Measurements from ENCODE around the gene ERH. TPM values are rescaled to one million over a fixed set of nuclear protein-coding genes. Genes with fewer than 3 reads are reported as not detected.

ERH gene
- total and polyA plus RNA-seq, 10 of the 15 experiments (the other 5 are each of a cell fraction or from before 2014, with no cell fraction given): 255 to 852 (median 382) TPM

- Histone ChIP-seq H3K79me2 (ENCODE audit: control insufficient read depth, insufficient read depth, low read length) (no peaks in the 10 kb centered on the region), H2AFZ (ENCODE audit: control insufficient read depth, low read depth, low read length) (peak overlapping the region; percentile 79), H3K4me2 (ENCODE audit: control insufficient read depth, insufficient read depth) (peak overlapping the region; percentile 97), H4K20me1 (ENCODE audit: control insufficient read depth, insufficient read depth) (no peaks in the 10 kb centered on the region), H3K36me3 (ENCODE audit: control insufficient read depth in 2 of 2, insufficient read depth in 2 of 2, low read length in 1 of 2) (no peaks in the 10 kb centered on the region), H3K27ac (ENCODE audit: control insufficient read depth, insufficient read depth) (peak overlapping the region; percentile 99), H3K9me3 (replicated peaks; ENCODE audit: control insufficient read depth, insufficient read depth, low read length) (no peaks in the 10 kb centered on the region), H3K4me3 (no peak overlapping the region; the same call in 1 of the 2 replicates), H3K4me1 (ENCODE audit: control insufficient read depth, insufficient read depth, low read length) (peaks cover 59% of the 10 kb centered on the region), H3K9ac (ENCODE audit: control insufficient read depth, insufficient read depth, low read length) (peak overlapping the region; percentile 85), H3K27me3 (replicated peaks in 1 of 2; ENCODE audit: control insufficient read depth in 2 of 2, insufficient read depth in 2 of 2, low read length in 1 of 2) (no peaks in the 10 kb centered on the region)
- ChIA-PET RAD21 (ENCODE audit: unreplicated experiment) (interaction anchor here (0.6 to 11.5 kb wide), 7 partner anchors 9 to 783 kb away, joined by 4 to 143 read pairs (median 6); partner anchors contain the start of genes ERH and SLC39A9), SMC1A (ENCODE audit: uncharacterized antibody, unreplicated experiment) (interaction anchor here (0.5 to 3.4 kb wide), 7 partner anchors 14 to 208 kb away, joined by 3 to 23 read pairs (median 5); partner anchors contain the start of genes ERH and SLC39A9), CTCF (interaction anchor here (0.9 to 1.5 kb wide), 5 partner anchors 29 to 98 kb away, joined by 3 to 6 read pairs (median 3); partner anchors contain the start of genes ERH and SLC39A9), POLR2A (interaction anchor here (0.6 to 9.1 kb wide), 5 partner anchors 9 to 46 kb away, joined by 3 to 100 read pairs (median 9); partner anchors contain the start of genes ERH and SLC39A9)
- DNase-seq (ENCODE audit: low read depth, low spot score) (no peak), FAIRE-seq (no peak), ATAC-seq (peak; percentile 43)
- intact Hi-C loops (cut with micrococcal nuclease; ENCODE audit: unreplicated experiment): loop anchor here (2.0 to 5.0 kb wide), 2 partner anchors 37 to 107 kb away; no protein-coding TSS in a partner anchor
- WGBS (ENCODE audit: insufficient coverage, insufficient replicate concordance, low lambda C conversion rate, missing lambda C conversion rate): 43% methylated on average over 6 of the region's 6 CpGs
- BruUV-seq (replicated peaks): no TSS peak
- in situ Hi-C loops (cut with MboI): no loop called here
- TF ChIP-seq GABPA (IDR thresholded peaks at IDR 0.05; ENCODE audit: low read depth): no peak
- no peak for TF ChIP-seq LARP7 (IDR thresholded peaks at IDR 0.05)
- peak; percentile 26; the same call in 1 of the 2 replicates for TF ChIP-seq IKZF1 (conservative IDR thresholded peaks at IDR 0.05)
- no peak for TF ChIP-seq ZNF217 (IDR thresholded peaks at IDR 0.05)
- TF ChIP-seq, protein P1, sequence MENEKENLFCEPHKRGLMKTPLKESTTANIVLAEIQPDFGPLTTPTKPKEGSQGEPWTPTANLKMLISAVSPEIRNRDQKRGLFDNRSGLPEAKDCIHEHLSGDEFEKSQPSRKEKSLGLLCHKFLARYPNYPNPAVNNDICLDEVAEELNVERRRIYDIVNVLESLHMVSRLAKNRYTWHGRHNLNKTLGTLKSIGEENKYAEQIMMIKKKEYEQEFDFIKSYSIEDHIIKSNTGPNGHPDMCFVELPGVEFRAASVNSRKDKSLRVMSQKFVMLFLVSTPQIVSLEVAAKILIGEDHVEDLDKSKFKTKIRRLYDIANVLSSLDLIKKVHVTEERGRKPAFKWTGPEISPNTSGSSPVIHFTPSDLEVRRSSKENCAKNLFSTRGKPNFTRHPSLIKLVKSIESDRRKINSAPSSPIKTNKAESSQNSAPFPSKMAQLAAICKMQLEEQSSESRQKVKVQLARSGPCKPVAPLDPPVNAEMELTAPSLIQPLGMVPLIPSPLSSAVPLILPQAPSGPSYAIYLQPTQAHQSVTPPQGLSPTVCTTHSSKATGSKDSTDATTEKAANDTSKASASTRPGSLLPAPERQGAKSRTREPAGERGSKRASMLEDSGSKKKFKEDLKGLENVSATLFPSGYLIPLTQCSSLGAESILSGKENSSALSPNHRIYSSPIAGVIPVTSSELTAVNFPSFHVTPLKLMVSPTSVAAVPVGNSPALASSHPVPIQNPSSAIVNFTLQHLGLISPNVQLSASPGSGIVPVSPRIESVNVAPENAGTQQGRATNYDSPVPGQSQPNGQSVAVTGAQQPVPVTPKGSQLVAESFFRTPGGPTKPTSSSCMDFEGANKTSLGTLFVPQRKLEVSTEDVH (IDR thresholded peaks at IDR 0.05; ENCODE audit: low read depth, partially characterized antibody): no peak
- no peak for TF ChIP-seq KAT2A (conservative IDR thresholded peaks at IDR 0.05; ENCODE audit: control insufficient read depth, low read depth, low read length)
- TF ChIP-seq, protein P2, sequence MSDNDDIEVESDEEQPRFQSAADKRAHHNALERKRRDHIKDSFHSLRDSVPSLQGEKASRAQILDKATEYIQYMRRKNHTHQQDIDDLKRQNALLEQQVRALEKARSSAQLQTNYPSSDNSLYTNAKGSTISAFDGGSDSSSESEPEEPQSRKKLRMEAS (IDR thresholded peaks at IDR 0.05; ENCODE audit: low read depth, low read length): no peak
- TF ChIP-seq TAF1 (IDR thresholded peaks at IDR 0.05; ENCODE audit: borderline replicate concordance, low read depth, low read length): no peak
- no peak for TF ChIP-seq IRF4 (IDR thresholded peaks at IDR 0.05; ENCODE audit: low read depth, low read length)
- TF ChIP-seq CREM (IDR thresholded peaks at IDR 0.05; ENCODE audit: low read depth): no peak
- no peak for TF ChIP-seq ZNF207 (IDR thresholded peaks at IDR 0.05; ENCODE audit: borderline replicate concordance)
- TF ChIP-seq POLR2AphosphoS5 (IDR thresholded peaks at IDR 0.05; ENCODE audit: low read length): no peak
- TF ChIP-seq BRCA1 (IDR thresholded peaks at IDR 0.05; ENCODE audit: low read depth, low read length): no peak
- TF ChIP-seq CHD2 (IDR thresholded peaks at IDR 0.05; ENCODE audit: borderline replicate concordance, low read depth, low read length): no peak
- TF ChIP-seq PBX3 (IDR thresholded peaks at IDR 0.05; ENCODE audit: insufficient replicate concordance, low read depth, low read length): no peak
- TF ChIP-seq HDAC6 (IDR thresholded peaks at IDR 0.05; ENCODE audit: unreplicated experiment): no peak
- peak; percentile 82; the same call in 1 of the 2 replicates for TF ChIP-seq ATF7 (IDR thresholded peaks at IDR 0.05; ENCODE audit: low read depth)
- no peak for TF ChIP-seq SMC3 (IDR thresholded peaks at IDR 0.05; ENCODE audit: borderline replicate concordance, low read length)
- no peak for TF ChIP-seq POLR2A (IDR thresholded peaks at IDR 0.05; ENCODE audit: low read depth, low read length)
Observed at GRCh38 chr14:69355607-69356281, 42.4 kb downstream of the ERH start.
